ENCODE data around the gene RAPGEF1. TPM values are rescaled to one million over a fixed set of nuclear protein-coding genes. Genes with fewer than 3 reads are reported as not detected.

The RAPGEF1 gene
- total RNA-seq, 1 experiment from 2014 or later, result 55.6 TPM

DNA sequence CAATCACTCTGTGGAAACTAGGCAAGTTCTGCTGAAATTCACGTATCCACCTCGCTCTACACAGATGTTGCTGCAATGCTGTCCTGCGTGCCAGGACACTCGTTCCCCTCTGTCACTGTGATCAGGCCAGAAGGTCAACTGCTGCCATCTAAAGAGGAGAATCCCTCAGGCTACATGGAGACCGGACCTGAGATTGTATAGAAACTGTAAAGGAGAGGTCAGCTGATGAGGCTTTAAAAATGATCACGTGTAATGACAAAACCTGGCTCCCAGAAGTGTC, 114.4 kb downstream of the RAPGEF1 start:
- Histone ChIP-seq H2BK5ac (ENCODE audit: insufficient read length, low read length) (no peak overlapping the region), H3K18ac (ENCODE audit: insufficient read length, low read depth, low read length) (no peak overlapping the region), H3K4ac (ENCODE audit: low read depth, low read length) (no peak overlapping the region), H3T11ph (ENCODE audit: low read length) (no peak overlapping the region), H4K91ac (ENCODE audit: insufficient read length, low read depth, low read length) (no peak overlapping the region), H3K14ac (ENCODE audit: insufficient read depth, low read length) (no peak overlapping the region), H3K56ac (ENCODE audit: insufficient read length, low read depth, low read length) (no peak overlapping the region), H3K9ac (ENCODE audit: extremely low read depth, insufficient read length, low read length) (no peak overlapping the region), H3K4me1 (ENCODE audit: insufficient read depth, low read length) (no peaks in the 10 kb centered on the region), H3K4me2 (ENCODE audit: insufficient read depth, insufficient read length, low read length) (no peak overlapping the region), H3K9me3 (ENCODE audit: control insufficient read depth, low read depth, low read length) (no peaks in the 10 kb centered on the region), H3K27me3 (ENCODE audit: insufficient read depth, low read length) (no peaks in the 10 kb centered on the region), H2BK120ac (ENCODE audit: low read depth, low read length, poor library complexity, severe bottlenecking) (no peak overlapping the region), H2BK15ac (ENCODE audit: low read depth, low read length) (no peak overlapping the region), H3K79me1 (ENCODE audit: insufficient read depth, low read depth, low read length, poor library complexity, severe bottlenecking) (no peaks in the 10 kb centered on the region), H3K27ac (ENCODE audit: insufficient read length, low read depth, low read length) (no peak overlapping the region), H4K8ac (replicated peaks; ENCODE audit: insufficient read length, low read depth, low read length) (no peak overlapping the region), H3K79me2 (ENCODE audit: insufficient read depth, low read length) (no peaks in the 10 kb centered on the region), H2BK12ac (ENCODE audit: insufficient read length, low read depth, low read length) (no peak overlapping the region), H2AK5ac (ENCODE audit: insufficient read length, low read length) (no peak overlapping the region), H2BK20ac (ENCODE audit: low read depth, low read length, poor library complexity, severe bottlenecking) (no peak overlapping the region), H4K5ac (ENCODE audit: insufficient read length, low read depth, low read length) (no peak overlapping the region), H3K23ac (ENCODE audit: insufficient read length, low read depth, low read length) (no peak overlapping the region), H4K20me1 (ENCODE audit: control insufficient read depth, insufficient read depth, insufficient read length) (no peaks in the 10 kb centered on the region), H3K23me2 (ENCODE audit: insufficient read length, low read depth, low read length, poor library complexity, severe bottlenecking) (no peaks in the 10 kb centered on the region), H2AFZ (ENCODE audit: low read length) (no peak overlapping the region)
- no peak for DNase-seq
- Mint-ChIP-seq H3K4me3 (no peak overlapping the region), H3K27me3 (ENCODE audit: low read depth) (no peaks in the 10 kb centered on the region), H3K4me1 (peaks cover 6 to 15% of the 10 kb centered on the region in 2 experiments), H3K27ac (no peak overlapping the region; a peak in 1 of 7 replicates), H3K36me3 (ENCODE audit: insufficient read depth in 1 of 3, low read depth in 3 of 3) (peaks cover 14 to 49% (median 35%) of the 10 kb centered on the region in 3 experiments; a peak in 6 of 7 replicates), H3K9me3 (no peaks in the 10 kb centered on the region)
- TF ChIP-seq, protein P1, sequence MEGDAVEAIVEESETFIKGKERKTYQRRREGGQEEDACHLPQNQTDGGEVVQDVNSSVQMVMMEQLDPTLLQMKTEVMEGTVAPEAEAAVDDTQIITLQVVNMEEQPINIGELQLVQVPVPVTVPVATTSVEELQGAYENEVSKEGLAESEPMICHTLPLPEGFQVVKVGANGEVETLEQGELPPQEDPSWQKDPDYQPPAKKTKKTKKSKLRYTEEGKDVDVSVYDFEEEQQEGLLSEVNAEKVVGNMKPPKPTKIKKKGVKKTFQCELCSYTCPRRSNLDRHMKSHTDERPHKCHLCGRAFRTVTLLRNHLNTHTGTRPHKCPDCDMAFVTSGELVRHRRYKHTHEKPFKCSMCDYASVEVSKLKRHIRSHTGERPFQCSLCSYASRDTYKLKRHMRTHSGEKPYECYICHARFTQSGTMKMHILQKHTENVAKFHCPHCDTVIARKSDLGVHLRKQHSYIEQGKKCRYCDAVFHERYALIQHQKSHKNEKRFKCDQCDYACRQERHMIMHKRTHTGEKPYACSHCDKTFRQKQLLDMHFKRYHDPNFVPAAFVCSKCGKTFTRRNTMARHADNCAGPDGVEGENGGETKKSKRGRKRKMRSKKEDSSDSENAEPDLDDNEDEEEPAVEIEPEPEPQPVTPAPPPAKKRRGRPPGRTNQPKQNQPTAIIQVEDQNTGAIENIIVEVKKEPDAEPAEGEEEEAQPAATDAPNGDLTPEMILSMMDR (conservative IDR thresholded peaks at IDR 0.05), result no peak
- no CpG with 5 or more reads among the region's 6 CpGs for WGBS (ENCODE audit: extremely low coverage, insufficient read length, low lambda C conversion rate)

Data from H9 (cell line).